HEK293 (cell line): ENCODE results near the gene COL5A1.
"Not testable (repeated sequence)": the region's sequence is repeated elsewhere in the genome, so short reads cannot be mapped to it uniquely, and the experiment has no call there.

Experiments used
- CTCF ChIA-PET: fragments of 350-600 bp; formaldehyde crosslinking; extraction: SDS; loops from one replicate; lab custom pipeline; 2021; ENCODE audit warnings: antibody characterized with exemption; lab: Yijun Ruan, JAX
- POLR2A ChIA-PET: fragments of 300-600 bp; formaldehyde crosslinking; extraction: SDS; loops from one replicate; lab custom pipeline; 2020; ENCODE audit warnings: antibody characterized with exemption, inconsistent platforms; lab: Yijun Ruan, JAX
- H3K27ac ChIP-seq: fragments of 200-500 bp; sonication (Bioruptor generic); 2 replicates; pipeline ENCODE4 v1.5.1; 2014; ENCODE audit warnings: low read depth, low read length, control low read depth, inconsistent platforms; ENCODE audit errors: extremely low read depth
- H3K36me3 ChIP-seq, 2 experiments: fragments of 200-500 bp in 1 of 2; sonication (Bioruptor generic) in 1 of 2; 1 replicate in 1 of 2; 2 replicates in 1 of 2; pipeline ENCODE4 v1.5.1; 2014 to 2017; ENCODE audit warnings: inconsistent platforms in 2 of 2, low read length in 2 of 2; ENCODE audit not compliant: control insufficient read depth in 2 of 2, insufficient read depth in 1 of 2
- H3K4me1 ChIP-seq: fragments of 200-500 bp; sonication (Bioruptor generic); 2 replicates; pipeline ENCODE4 v1.5.1; 2014; ENCODE audit warnings: mild to moderate bottlenecking, low read length, inconsistent platforms; ENCODE audit not compliant: control insufficient read depth, insufficient read depth
- H3K4me3 ChIP-seq: 2 replicates; pipeline ENCODE4 v1.5.1; 2011; ENCODE audit warnings: low read depth, mild to moderate bottlenecking, control low read depth, low read length, moderate library complexity
- H3K9me3 ChIP-seq: fragments of 200-500 bp; sonication (Bioruptor generic); 2 replicates; pipeline ENCODE4 v1.5.1; 2014; ENCODE audit warnings: low read depth, low read length, inconsistent platforms; ENCODE audit not compliant: control insufficient read depth, insufficient read depth
- EGR2 ChIP-seq: fragments of 450-650 bp; formaldehyde crosslinking; IDR thresholded peaks from 2 replicates; pipeline ENCODE4 v1.5.1; 2016; ENCODE audit warnings: low read depth, missing biosample characterization, missing genetic modification characterization
- SP7 ChIP-seq: fragments of 450-650 bp; formaldehyde crosslinking; IDR thresholded peaks from 2 replicates; pipeline ENCODE4 v1.5.1; 2016; ENCODE audit warnings: missing biosample characterization, missing genetic modification characterization
- YY2 ChIP-seq: fragments of 450-650 bp; formaldehyde crosslinking; IDR thresholded peaks from 2 replicates; pipeline ENCODE4 v1.5.1; 2016; ENCODE audit warnings: missing biosample characterization, missing genetic modification characterization
- ZBTB1 ChIP-seq: fragments of 450-650 bp; formaldehyde crosslinking; IDR thresholded peaks from 2 replicates; pipeline ENCODE4 v1.5.1; 2016; ENCODE audit warnings: missing biosample characterization, missing genetic modification characterization
- ZBTB17 ChIP-seq: fragments of 450-650 bp; formaldehyde crosslinking; IDR thresholded peaks from 2 replicates; pipeline ENCODE4 v1.5.1; 2016; ENCODE audit warnings: missing biosample characterization, missing genetic modification characterization
- ZBTB48 ChIP-seq: fragments of 450-650 bp; formaldehyde crosslinking; IDR thresholded peaks from 2 replicates; pipeline ENCODE4 v1.5.1; 2016; ENCODE audit warnings: missing biosample characterization, missing genetic modification characterization
- ZFHX2 ChIP-seq: fragments of 450-650 bp; formaldehyde crosslinking; conservative IDR thresholded peaks from 2 replicates; pipeline ENCODE4 v1.5.1; 2016; ENCODE audit warnings: missing biosample characterization, missing genetic modification characterization
- ZNF112 ChIP-seq: fragments of 450-650 bp; formaldehyde crosslinking; IDR thresholded peaks from 2 replicates; pipeline ENCODE4 v1.5.0; 2017; ENCODE audit warnings: missing biosample characterization, missing genetic modification characterization
- ZNF133 ChIP-seq: fragments of 450-650 bp; formaldehyde crosslinking; IDR thresholded peaks from 2 replicates; pipeline ENCODE4 v1.5.1; 2016; ENCODE audit warnings: missing biosample characterization, missing genetic modification characterization
- ZNF138 ChIP-seq: fragments of 450-650 bp; formaldehyde crosslinking; IDR thresholded peaks from 2 replicates; pipeline ENCODE4 v1.5.1; 2016; ENCODE audit warnings: missing biosample characterization, missing genetic modification characterization, borderline replicate concordance
- ZNF266 ChIP-seq: fragments of 450-650 bp; formaldehyde crosslinking; IDR thresholded peaks from 2 replicates; pipeline ENCODE4 v1.5.1; 2016; ENCODE audit warnings: missing biosample characterization, missing genetic modification characterization, low read depth
- ZNF366 ChIP-seq: fragments of 450-650 bp; formaldehyde crosslinking; conservative IDR thresholded peaks from 2 replicates; pipeline ENCODE4 v1.5.1; 2016; ENCODE audit warnings: missing biosample characterization, missing genetic modification characterization
- ZNF37A ChIP-seq: fragments of 450-650 bp; IDR thresholded peaks from 2 replicates; pipeline ENCODE4 v1.5.1; 2018; ENCODE audit warnings: missing biosample characterization, missing genetic modification characterization
- ZNF394 ChIP-seq: fragments of 450-650 bp; formaldehyde crosslinking; IDR thresholded peaks from 2 replicates; pipeline ENCODE4 v1.5.1; 2016; ENCODE audit warnings: missing biosample characterization, missing genetic modification characterization, mild to moderate bottlenecking, moderate library complexity, borderline replicate concordance
- ZNF423 ChIP-seq: fragments of 450-650 bp; formaldehyde crosslinking; IDR thresholded peaks from 2 replicates; pipeline ENCODE4 v1.5.1; 2016; ENCODE audit warnings: missing biosample characterization, missing genetic modification characterization
- ZNF585B ChIP-seq: fragments of 450-650 bp; formaldehyde crosslinking; IDR thresholded peaks from 2 replicates; pipeline ENCODE4 v1.5.1; 2016; ENCODE audit warnings: missing biosample characterization, missing genetic modification characterization
- ZNF670 ChIP-seq: fragments of 450-650 bp; formaldehyde crosslinking; IDR thresholded peaks from 2 replicates; pipeline ENCODE4 v1.5.1; 2016; ENCODE audit warnings: missing biosample characterization, missing genetic modification characterization, low read depth
- ZNF777 ChIP-seq: fragments of 450-650 bp; formaldehyde crosslinking; IDR thresholded peaks from 2 replicates; pipeline ENCODE4 v1.5.1; 2017; ENCODE audit warnings: missing biosample characterization, missing genetic modification characterization, borderline replicate concordance
- ZNF791 ChIP-seq: fragments of 450-650 bp; formaldehyde crosslinking; IDR thresholded peaks from 2 replicates; pipeline ENCODE4 v1.5.1; 2016; ENCODE audit warnings: missing biosample characterization, missing genetic modification characterization
- TF ChIP-seq, protein P1 (sequence below): fragments of 450-650 bp; formaldehyde crosslinking; IDR thresholded peaks from 2 replicates; pipeline ENCODE4 v1.5.1; 2016; ENCODE audit warnings: missing biosample characterization, missing genetic modification characterization
- TF ChIP-seq, protein P2 (sequence below): fragments of 450-650 bp; formaldehyde crosslinking; IDR thresholded peaks from 2 replicates; pipeline ENCODE4 v1.5.1; 2016; ENCODE audit warnings: missing biosample characterization, missing genetic modification characterization
- TF ChIP-seq, protein P3 (sequence below): fragments of 450-650 bp; formaldehyde crosslinking; IDR thresholded peaks from 2 replicates; pipeline ENCODE4 v1.5.1; 2017; ENCODE audit warnings: missing biosample characterization, missing genetic modification characterization

COL5A1 gene

DNA sequence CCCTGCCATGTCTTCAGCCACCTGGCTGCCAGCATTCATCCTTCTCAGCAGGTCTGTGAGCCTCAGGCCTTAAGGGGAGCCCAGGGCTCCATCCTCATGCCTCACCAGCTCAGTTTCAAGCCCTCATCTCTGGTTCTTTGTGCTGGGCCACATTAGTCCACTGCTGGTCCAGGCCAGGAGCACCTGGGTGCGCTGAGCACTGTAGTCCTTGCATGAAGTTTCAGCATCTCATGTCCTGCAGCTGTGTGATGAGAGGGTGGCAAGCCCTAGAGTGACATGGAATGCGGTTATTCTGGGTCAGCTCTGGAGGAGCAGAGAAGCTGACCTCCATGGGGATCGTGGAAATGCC is 42.7 kb downstream of the COL5A1 start (continued):
- TF ChIP-seq, protein P1, sequence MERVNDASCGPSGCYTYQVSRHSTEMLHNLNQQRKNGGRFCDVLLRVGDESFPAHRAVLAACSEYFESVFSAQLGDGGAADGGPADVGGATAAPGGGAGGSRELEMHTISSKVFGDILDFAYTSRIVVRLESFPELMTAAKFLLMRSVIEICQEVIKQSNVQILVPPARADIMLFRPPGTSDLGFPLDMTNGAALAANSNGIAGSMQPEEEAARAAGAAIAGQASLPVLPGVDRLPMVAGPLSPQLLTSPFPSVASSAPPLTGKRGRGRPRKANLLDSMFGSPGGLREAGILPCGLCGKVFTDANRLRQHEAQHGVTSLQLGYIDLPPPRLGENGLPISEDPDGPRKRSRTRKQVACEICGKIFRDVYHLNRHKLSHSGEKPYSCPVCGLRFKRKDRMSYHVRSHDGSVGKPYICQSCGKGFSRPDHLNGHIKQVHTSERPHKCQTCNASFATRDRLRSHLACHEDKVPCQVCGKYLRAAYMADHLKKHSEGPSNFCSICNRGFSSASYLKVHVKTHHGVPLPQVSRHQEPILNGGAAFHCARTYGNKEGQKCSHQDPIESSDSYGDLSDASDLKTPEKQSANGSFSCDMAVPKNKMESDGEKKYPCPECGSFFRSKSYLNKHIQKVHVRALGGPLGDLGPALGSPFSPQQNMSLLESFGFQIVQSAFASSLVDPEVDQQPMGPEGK (tag by site-specific recombination) = no peak
- TF ChIP-seq SP7 (tag by site-specific recombination) = no peak
- no peak for TF ChIP-seq ZNF394
- no peak for TF ChIP-seq YY2
- no peak for TF ChIP-seq ZNF37A
- no peak for TF ChIP-seq ZNF585B (tag by site-specific recombination)
- TF ChIP-seq, protein P2, sequence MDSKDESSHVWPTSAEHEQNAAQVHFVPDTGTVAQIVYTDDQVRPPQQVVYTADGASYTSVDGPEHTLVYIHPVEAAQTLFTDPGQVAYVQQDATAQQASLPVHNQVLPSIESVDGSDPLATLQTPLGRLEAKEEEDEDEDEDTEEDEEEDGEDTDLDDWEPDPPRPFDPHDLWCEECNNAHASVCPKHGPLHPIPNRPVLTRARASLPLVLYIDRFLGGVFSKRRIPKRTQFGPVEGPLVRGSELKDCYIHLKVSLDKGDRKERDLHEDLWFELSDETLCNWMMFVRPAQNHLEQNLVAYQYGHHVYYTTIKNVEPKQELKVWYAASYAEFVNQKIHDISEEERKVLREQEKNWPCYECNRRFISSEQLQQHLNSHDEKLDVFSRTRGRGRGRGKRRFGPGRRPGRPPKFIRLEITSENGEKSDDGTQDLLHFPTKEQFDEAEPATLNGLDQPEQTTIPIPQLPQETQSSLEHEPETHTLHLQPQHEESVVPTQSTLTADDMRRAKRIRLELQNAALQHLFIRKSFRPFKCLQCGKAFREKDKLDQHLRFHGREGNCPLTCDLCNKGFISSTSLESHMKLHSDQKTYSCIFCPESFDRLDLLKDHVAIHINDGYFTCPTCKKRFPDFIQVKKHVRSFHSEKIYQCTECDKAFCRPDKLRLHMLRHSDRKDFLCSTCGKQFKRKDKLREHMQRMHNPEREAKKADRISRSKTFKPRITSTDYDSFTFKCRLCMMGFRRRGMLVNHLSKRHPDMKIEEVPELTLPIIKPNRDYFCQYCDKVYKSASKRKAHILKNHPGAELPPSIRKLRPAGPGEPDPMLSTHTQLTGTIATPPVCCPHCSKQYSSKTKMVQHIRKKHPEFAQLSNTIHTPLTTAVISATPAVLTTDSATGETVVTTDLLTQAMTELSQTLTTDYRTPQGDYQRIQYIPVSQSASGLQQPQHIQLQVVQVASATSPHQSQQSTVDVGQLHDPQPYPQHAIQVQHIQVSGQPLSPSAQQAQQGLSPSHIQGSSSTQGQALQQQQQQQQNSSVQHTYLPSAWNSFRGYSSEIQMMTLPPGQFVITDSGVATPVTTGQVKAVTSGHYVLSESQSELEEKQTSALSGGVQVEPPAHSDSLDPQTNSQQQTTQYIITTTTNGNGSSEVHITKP = no peak

DNA sequence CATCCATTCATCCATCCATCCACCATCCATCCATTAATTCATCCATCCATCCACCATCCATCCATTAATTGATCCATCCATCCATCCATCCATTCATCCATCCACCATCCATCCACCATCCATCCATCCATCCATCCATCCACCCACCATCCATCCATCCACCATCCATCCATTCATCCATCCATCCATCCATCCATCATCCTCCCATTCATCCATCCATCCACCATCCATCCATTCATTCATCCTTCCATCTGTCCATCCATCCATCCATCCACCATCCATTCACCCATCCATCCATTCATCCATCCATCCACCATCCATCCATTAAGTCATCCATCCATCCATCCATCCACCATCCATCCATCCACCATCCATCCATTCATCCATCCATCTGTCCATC is 43.3 kb downstream of the COL5A1 start:
- H3K9me3 ChIP-seq, H3K4me1 ChIP-seq: not testable (repeated sequence)

DNA sequence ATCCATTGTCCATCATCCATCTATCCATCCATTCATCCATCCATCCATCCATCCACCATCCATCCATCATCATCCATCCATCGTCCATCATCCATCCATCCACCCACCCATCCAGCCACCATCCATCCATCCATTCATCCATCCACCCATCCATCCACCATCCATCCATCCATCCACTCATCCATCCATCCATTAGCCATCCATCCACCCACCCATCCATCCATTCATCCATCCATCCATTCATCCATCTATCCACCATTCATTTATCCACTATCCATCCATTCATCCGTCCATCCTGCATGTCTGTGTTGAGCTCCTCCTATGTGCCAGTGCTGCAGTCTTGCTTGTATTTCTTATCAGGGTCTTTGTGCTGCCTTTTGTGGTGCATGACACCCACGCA is 44.2 kb downstream of the COL5A1 start:
- CTCF ChIA-PET = interaction anchor here (1.0 kb wide), 1 partner anchor 242 kb away, joined by 4 read pairs; no protein-coding TSS in a partner anchor
- TF ChIP-seq ZBTB17 (tag by site-specific recombination) = peak; percentile 99
- 0 out of 2 replicates have a peak, but pooled peaks have one; percentile 7 for TF ChIP-seq EGR2 (tag by site-specific recombination)
- TF ChIP-seq ZFHX2 = peak; percentile 18; the same call in 1 of the 2 replicates
- TF ChIP-seq ZNF791 (tag by site-specific recombination) = no peak
- peak; percentile 99 for TF ChIP-seq ZNF366
- no peak for TF ChIP-seq ZNF133 (tag by site-specific recombination)
- no peak for TF ChIP-seq ZNF423 (tag by site-specific recombination)
- TF ChIP-seq ZNF670 (tag by site-specific recombination) = peak; percentile 22; the same call in 1 of the 2 replicates
- Histone ChIP-seq H3K36me3 (no peaks in the 10 kb centered on the region), H3K4me1 (no peaks in the 10 kb centered on the region), H3K9me3 (no peaks in the 10 kb centered on the region), H3K27ac (no peak overlapping the region), H3K4me3 (no peak overlapping the region)
- POLR2A ChIA-PET = no interaction called here

More for the DNA sequence above, 43.3 kb downstream of the COL5A1 start:
- TF ChIP-seq ZNF366 = peak; percentile 98
- TF ChIP-seq ZBTB17 (tag by site-specific recombination) = peak; percentile 100
- H3K4me3 ChIP-seq, H3K27ac ChIP-seq, CTCF ChIA-PET, POLR2A ChIA-PET, H3K36me3 ChIP-seq: not testable (repeated sequence)

DNA sequence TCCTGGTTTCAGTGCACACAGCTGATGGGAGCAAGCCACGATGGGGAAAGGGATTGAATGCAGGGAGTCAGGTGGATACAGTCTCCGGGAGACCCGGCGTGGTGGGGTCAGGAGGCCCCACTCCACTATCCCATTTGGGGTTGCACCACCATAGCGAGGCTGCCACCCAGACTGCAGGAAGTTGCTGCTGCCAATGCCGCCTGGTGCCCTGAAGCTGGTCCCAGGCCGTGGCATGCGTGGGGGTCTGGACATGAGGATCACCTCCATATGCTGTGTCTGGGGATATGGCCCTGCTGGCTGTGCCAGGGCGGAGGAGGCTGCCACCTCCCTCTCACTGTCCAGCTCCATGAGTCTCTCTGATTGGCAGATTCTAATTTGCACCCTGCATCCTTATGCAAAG is 45.3 kb downstream of the COL5A1 start:
- ChIA-PET CTCF (interaction anchor here (0.6 to 7.9 kb wide), 5 partner anchors 9 to 341 kb away, joined by 3 to 64 read pairs (median 4); no protein-coding TSS in a partner anchor), POLR2A (no interaction called here)
- Histone ChIP-seq H3K27ac (no peak overlapping the region), H3K9me3 (no peaks in the 10 kb centered on the region), H3K4me1 (no peaks in the 10 kb centered on the region), H3K4me3 (no peak overlapping the region), H3K36me3 (no peaks in the 10 kb centered on the region)
- TF ChIP-seq ZNF777 (tag by site-specific recombination) (no peak), ZBTB48 (no peak), ZNF138 (tag by site-specific recombination) (no peak), ZNF266 (tag by site-specific recombination) (no peak), ZBTB1 (no peak), ZNF112 (tag by site-specific recombination) (no peak)
- TF ChIP-seq, protein P3, sequence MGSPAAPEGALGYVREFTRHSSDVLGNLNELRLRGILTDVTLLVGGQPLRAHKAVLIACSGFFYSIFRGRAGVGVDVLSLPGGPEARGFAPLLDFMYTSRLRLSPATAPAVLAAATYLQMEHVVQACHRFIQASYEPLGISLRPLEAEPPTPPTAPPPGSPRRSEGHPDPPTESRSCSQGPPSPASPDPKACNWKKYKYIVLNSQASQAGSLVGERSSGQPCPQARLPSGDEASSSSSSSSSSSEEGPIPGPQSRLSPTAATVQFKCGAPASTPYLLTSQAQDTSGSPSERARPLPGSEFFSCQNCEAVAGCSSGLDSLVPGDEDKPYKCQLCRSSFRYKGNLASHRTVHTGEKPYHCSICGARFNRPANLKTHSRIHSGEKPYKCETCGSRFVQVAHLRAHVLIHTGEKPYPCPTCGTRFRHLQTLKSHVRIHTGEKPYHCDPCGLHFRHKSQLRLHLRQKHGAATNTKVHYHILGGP = no peak
